Measurements from ENCODE around the gene HOXA3. TPM values are rescaled to one million over a fixed set of nuclear protein-coding genes. Genes with fewer than 3 reads are reported as not detected.

HOXA3 gene
- total RNA-seq, 4 donors from 2014 or later, result 4.9 to 20.2 (median 13.2) TPM

GRCh38 chr7:27100694-27101170 lies 51.7 kb downstream of the HOXA3 start:
- TF ChIP-seq POLR2A (IDR thresholded peaks at IDR 0.05) (no peak), CTCF (IDR thresholded peaks at IDR 0.05) (no peak)
- intact Hi-C loops (cut with DNase I; ENCODE audit: low total_unique reads), result no loop called here
- H3K4me3 ChIP-seq (ENCODE audit: low read depth, poor library complexity, severe bottlenecking), result no peak overlapping the region
- WGBS, 2 donors, result 78 to 79% methylated on average over 8 of the region's 8 CpGs
- DNase-seq (ENCODE audit: low spot score in 2 of 2), result no peak

DNA sequence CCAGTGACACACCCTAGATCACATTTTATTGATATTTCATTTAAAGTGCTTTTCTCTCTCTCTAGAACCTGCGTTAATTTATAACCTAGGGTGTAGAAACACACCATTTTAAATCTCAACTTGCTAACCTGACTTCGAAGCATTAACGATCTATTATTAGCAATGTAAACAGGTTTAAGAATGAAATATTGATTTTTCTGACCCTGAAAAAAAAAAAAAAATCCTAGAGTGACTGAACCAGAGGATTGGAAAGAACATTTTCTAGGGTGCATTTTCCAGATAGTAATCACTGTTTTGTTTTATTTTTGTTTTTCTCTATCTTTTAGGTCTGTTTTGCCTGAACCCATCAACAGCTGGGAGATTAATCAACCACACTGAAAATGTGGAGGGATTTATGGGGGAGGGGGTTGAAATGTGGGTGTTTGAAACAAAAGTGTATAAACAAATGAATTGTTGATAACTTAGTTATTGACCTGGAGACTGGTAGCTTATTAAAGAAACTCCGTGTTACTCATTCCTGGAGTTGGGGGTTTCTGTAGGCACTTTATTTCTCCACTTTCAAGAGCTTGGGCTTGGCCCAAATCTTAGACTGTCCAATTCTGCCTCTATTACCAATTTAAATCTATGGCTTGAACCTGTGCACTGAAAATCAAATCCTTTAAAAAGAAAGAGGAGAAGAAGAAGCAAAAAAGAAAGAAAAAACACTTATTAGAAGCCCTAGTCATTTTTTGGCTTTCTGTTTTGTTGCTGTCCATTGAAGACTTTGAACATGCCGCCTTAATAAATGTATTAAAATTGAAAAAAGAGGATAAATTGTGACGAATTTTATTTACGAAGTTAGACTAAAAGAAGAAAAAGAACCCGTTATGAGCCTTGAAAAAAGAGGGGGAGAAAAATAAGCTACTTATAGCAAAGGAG lies 52.7 kb downstream of the HOXA3 start:
- H3K4me3 ChIP-seq (ENCODE audit: low read depth, poor library complexity, severe bottlenecking), result no peak overlapping the region
- no peak for TF ChIP-seq POLR2A (IDR thresholded peaks at IDR 0.05)
- TF ChIP-seq CTCF (IDR thresholded peaks at IDR 0.05), result no peak
- intact Hi-C loops (cut with DNase I; ENCODE audit: low total_unique reads), result no loop called here
- DNase-seq (ENCODE audit: low spot score in 2 of 2), result no peak
- WGBS, 2 donors, result 75 to 85% methylated on average over 8 of the region's 8 CpGs

- intact Hi-C loops (cut with DNase I; ENCODE audit: low total_unique reads), result no loop called here
- DNase-seq (ENCODE audit: low spot score in 2 of 2), result no peak
- TF ChIP-seq POLR2A (IDR thresholded peaks at IDR 0.05) (no peak), CTCF (IDR thresholded peaks at IDR 0.05) (no peak)
Observed at GRCh38 chr7:27098578-27099451, 53.6 kb downstream of the HOXA3 start.

DNA sequence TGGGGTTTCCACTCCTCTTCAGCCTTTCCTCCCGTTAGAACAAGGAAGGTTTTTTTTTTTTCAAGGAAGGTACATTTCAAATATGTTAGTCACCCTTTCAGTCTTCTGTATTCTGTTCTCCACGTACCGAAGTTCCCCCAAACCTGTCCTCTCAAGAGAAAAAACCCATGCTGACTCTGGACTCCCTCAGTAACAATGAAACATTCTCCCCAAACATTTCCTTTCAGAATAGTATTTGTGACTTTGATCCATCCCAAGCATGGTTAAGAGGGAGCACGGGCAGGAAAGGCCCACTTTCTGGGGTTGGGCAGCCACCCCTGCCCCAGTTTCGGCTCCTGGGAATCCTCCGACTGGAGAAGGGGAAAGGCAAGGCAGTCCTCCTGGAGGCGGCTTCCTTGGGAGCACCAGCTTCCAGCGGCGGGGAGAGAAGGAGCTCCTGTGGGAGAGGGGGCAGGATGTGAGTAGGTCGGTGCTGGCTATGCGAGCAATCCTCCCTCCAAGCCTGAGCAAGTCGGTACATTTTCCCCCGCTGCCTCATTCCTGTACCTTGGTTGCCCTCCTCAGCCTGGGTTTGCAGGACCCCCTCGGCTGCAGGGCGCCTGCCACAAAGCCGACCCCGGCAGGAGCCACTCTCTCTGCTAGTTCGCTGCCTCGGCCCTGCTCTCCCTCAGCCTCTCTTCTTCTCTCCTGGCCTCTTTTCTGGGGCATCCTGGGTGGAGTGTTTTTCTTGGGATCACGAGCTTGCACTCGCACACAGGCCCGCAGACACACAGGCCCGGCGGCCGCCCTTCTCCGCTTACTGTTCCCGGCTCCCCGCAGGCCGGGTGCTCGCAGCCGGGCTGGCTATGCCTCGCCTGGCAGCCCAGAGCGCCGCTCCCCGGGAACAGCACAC lies 54.5 kb downstream of the HOXA3 start:
- no peak overlapping the region for H3K4me3 ChIP-seq (ENCODE audit: low read depth, poor library complexity, severe bottlenecking)
- WGBS, 2 donors, result 27 to 28% methylated on average over 32 to 35 of the region's 35 CpGs
- no peak for DNase-seq (ENCODE audit: low spot score in 2 of 2)
- TF ChIP-seq POLR2A (IDR thresholded peaks at IDR 0.05), result no peak
- TF ChIP-seq CTCF (IDR thresholded peaks at IDR 0.05), result no peak
- intact Hi-C loops (cut with DNase I; ENCODE audit: low total_unique reads), result no loop called here

More at GRCh38 chr7:27098578-27099451, 53.6 kb downstream of the HOXA3 start:
- H3K4me3 ChIP-seq (ENCODE audit: low read depth, poor library complexity, severe bottlenecking), result no peak overlapping the region
- WGBS, 2 donors, result 34 to 37% methylated on average over 38 of the region's 38 CpGs

Data from lower leg skin (tissue), 4 donors.